Activated naive CD4-positive, alpha-beta T cell treated with anti-CD3 and anti-CD28 coated beads for 36 hours (primary cell): Measurements from ENCODE around the gene MUC5AC. TPM values are rescaled to one million over a fixed set of nuclear protein-coding genes. Genes with fewer than 3 reads are reported as not detected.
"Not testable (repeated sequence)": the region's sequence is repeated elsewhere in the genome, so short reads cannot be mapped to it uniquely, and the experiment has no call there.

Source experiments
- CTCF ChIA-PET: fragments of 350-600 bp; sonication (Branson Sonifier 250); formaldehyde crosslinking; loops from one replicate; lab custom pipeline; 2021; ENCODE audit warnings: antibody characterized with exemption; lab: Charles Lee
- DNase-seq: peaks from one replicate; pipeline ENCODE4 v3.0.0-alpha.2; 2020
- H3K27ac Mint-ChIP-seq: one replicate; pipeline ENCODE4 v1.8.0; 2021; ENCODE audit warnings: mild to moderate bottlenecking, mixed read lengths
- H3K27me3 Mint-ChIP-seq: one replicate; pipeline ENCODE4 v1.8.0; 2021; ENCODE audit warnings: low read depth, mixed read lengths
- H3K36me3 Mint-ChIP-seq: one replicate; pipeline ENCODE4 v1.8.0; 2021; ENCODE audit warnings: low read depth, mixed read lengths
- H3K4me1 Mint-ChIP-seq: one replicate; pipeline ENCODE4 v1.8.0; 2021; ENCODE audit warnings: low read depth, mixed read lengths
- H3K4me3 Mint-ChIP-seq: one replicate; pipeline ENCODE4 v1.8.0; 2021; ENCODE audit warnings: mild to moderate bottlenecking, moderate library complexity, mixed read lengths
- H3K9me3 Mint-ChIP-seq: one replicate; pipeline ENCODE4 v1.8.0; 2021; ENCODE audit warnings: mixed read lengths
- intact Hi-C: fragments of 100-400 bp; cut with micrococcal nuclease; formaldehyde crosslinking; loops from one replicate; pipeline ENCODE4 v1.15.1; 2023
- total RNA-seq, 2 experiments: library from RNA; stranded (reverse); gene quantifications; one replicate each; pipeline ENCODE4 v1.2.3, GENCODE V29; 2021

MUC5AC gene
- total RNA-seq, 2 experiments from 2014 or later = not detected

DNA sequence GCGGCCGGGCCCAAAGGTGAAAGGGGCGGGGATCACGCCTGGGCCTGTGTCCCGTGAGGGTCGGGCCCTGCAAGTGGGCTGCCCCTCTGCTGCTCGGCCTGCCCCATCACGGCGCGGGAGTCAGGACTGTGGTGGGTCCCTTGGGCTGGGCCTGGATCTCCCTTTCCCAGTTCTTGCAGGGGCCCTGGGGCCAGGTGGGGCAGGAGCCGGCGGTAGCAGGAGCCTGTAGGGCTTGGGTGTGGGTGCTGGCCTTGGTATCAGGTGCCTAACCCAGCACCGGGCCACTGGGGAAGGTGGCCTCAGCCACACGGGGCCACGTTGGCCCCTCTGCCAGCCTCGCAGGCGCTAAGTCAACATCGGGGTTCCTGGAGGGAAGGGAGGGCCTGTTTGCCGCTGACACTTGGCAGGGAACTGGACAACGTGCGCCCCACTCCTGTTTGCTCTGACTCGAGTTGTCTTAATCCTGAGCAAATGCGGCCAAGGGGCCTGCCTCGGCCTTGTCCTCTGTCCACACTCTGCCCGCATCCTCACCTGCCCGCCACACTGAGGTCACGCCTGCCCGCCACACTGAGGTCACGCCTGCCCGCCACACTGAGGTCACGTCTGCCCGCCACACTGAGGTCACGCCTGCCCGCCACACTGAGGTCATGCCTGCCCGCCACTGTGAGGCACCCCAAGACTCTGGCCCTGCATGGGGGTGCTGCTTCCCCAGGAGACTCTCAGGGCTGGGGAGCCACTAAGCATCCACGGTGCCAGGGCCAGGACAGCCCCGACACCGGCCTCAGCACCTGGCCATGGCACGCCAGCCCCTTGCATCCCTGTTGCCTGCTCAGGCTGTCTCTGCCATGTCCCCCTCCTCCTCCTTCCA, 50.9 kb downstream of the MUC5AC start:
- Mint-ChIP-seq H3K27ac (no peak overlapping the region), H3K4me1 (no peaks in the 10 kb centered on the region), H3K9me3 (peaks cover 26% of the 10 kb centered on the region), H3K4me3 (no peak overlapping the region), H3K27me3 (peaks cover 9% of the 10 kb centered on the region), H3K36me3 (peaks cover 2% of the 10 kb centered on the region)
- peak; percentile 2 for DNase-seq
- intact Hi-C loops = no loop called here
- CTCF ChIA-PET = no interaction called here

DNA sequence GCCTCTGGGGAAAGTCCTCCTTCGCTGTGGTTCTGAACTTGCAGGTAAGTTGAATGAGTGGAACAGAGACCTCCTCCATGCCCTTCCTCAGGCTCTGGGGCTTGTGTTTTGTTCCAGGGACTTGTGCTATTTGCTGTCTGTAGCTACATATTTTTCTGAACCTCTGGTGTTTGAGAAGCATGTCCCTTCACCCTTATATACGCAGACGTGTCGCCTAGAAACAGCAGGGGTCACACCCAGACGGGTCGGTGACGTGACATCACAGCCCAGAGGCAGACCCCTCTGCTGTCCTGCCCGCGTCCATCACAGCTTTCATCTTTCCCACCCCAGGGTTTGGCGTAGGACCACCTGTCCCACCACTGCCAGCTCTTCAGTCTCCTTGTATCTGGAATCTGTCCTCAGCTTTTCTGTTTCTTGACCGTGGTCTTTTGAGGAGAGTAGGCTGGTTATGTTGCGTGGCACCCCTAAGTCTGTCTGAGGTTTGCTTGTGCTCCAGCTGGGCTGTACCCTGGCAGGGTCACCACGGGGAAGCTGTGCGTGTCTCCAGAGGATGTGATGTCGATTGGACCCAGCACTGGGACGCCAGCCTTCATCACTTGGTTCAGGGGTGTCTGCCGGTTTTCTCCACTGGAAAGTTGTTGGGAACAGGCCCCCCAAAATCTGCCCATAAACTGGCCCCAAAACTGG, 51.8 kb downstream of the MUC5AC start:
- peaks cover 11% of the 10 kb centered on the region for H3K27me3 Mint-ChIP-seq
- CTCF ChIA-PET = no interaction called here
- H3K4me1 Mint-ChIP-seq = no peaks in the 10 kb centered on the region
- peaks cover 30% of the 10 kb centered on the region for H3K9me3 Mint-ChIP-seq
- peaks cover 2% of the 10 kb centered on the region for H3K36me3 Mint-ChIP-seq
- DNase-seq = no peak
- no peak overlapping the region for H3K27ac Mint-ChIP-seq
- H3K4me3 Mint-ChIP-seq = no peak overlapping the region
- intact Hi-C loops = no loop called here

DNA sequence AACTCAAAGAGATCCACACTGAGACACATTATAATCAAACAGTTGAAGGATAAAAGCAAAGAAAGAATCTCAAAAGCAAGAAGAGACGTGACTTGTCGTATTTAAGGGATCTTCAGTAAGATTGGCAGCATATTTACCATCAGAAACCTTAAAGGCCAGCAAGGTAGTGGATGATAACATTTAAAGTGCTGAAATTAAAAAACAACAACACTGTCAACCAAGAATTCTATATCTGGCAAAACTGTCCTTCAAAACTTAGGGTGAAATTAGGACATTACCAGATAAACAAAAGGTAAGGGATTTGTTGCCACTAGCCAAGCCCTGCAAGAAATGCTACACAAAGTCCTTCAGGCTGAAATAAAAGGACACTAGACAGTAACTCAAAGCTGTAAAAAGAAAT, 54.1 kb downstream of the MUC5AC start:
- no peaks in the 10 kb centered on the region for H3K4me1 Mint-ChIP-seq
- H3K36me3 Mint-ChIP-seq = peaks cover 2% of the 10 kb centered on the region
- H3K27me3 Mint-ChIP-seq = peaks cover 11% of the 10 kb centered on the region
- CTCF ChIA-PET = interaction anchor here (0.7 kb wide), 1 partner anchor 10 kb away, joined by 3 read pairs; no protein-coding TSS in a partner anchor
- intact Hi-C loops = no loop called here
- peaks cover 30% of the 10 kb centered on the region for H3K9me3 Mint-ChIP-seq
- H3K27ac Mint-ChIP-seq = no peak overlapping the region
- no peak overlapping the region for H3K4me3 Mint-ChIP-seq
- DNase-seq = no peak

DNA sequence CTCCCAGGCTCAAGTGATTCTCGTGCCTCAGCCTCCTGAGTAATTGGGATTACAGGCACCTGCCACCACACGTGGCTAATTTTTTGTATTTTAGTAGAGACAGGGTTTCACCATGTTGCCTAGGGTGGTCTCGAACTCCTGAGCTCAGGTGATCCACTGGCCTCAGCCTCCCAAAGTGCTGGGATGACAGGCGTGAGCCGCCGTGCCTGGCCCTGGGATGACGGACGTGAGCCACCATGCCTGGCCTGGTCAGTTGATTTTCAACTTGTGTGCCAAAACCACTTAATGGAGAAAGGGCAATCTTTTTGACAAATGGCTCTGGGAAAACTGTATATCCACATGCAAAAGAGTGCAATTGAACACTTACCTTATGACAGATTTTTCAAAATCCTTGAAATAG, 58.1 kb downstream of the MUC5AC start:
- H3K4me3 Mint-ChIP-seq, DNase-seq, intact Hi-C loops, H3K27ac Mint-ChIP-seq, H3K36me3 Mint-ChIP-seq, H3K4me1 Mint-ChIP-seq, CTCF ChIA-PET: not testable (repeated sequence)
- Mint-ChIP-seq H3K9me3 (peaks cover 27% of the 10 kb centered on the region), H3K27me3 (peaks cover 16% of the 10 kb centered on the region)

DNA sequence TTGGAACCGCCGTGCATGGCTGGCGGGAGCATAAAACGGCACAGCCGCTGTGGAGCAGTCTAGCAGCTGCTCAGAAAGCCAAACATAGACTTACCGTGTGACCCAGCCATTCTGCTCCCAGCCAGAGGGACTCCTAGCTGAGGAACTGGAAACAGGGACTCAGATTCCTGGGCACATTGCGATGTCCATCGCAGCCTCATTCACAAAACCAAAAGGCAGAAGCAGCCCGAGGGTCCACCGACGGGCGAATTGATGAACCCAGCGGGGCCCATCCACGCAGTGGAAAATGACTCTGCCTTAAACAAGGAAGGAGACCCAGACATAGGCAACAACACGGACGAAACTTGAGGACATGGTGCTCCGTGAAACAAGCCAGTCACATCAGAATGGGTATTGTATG, 59.4 kb downstream of the MUC5AC start:
- peaks cover 14% of the 10 kb centered on the region for H3K9me3 Mint-ChIP-seq
- no peak for DNase-seq
- H3K4me3 Mint-ChIP-seq = no peak overlapping the region
- H3K27ac Mint-ChIP-seq = no peak overlapping the region
- H3K36me3 Mint-ChIP-seq = no peaks in the 10 kb centered on the region
- H3K4me1 Mint-ChIP-seq = no peaks in the 10 kb centered on the region
- H3K27me3 Mint-ChIP-seq = peaks cover 17% of the 10 kb centered on the region
- intact Hi-C loops = no loop called here
- CTCF ChIA-PET = no interaction called here

DNA sequence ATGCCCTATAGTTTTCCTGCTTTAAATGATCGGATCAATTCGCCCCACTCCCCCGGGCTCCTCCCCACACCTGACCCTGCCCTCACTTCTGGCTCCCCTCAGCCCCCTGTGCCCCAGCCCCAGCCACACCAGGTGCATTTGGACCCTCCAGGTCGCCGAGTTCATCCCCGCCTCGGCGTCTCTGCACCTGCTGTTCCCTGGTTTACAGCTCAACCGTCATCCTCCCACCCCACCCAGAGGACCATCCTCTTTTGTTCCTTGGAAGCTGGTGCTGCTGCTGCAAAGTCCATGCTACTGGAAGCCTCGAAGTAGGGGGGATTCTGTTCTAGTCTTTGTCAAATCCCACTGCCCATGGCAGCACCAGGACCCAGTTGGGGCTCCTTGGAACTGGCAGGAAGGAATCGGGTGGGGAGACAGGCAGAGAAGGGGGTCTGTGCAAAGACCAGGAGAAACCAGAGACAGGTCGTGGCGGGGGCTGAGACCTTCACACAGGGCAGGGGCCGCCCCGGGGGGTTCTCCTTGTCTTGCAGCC, 60.6 kb downstream of the MUC5AC start:
- no peaks in the 10 kb centered on the region for H3K36me3 Mint-ChIP-seq
- H3K4me1 Mint-ChIP-seq = no peaks in the 10 kb centered on the region
- H3K27me3 Mint-ChIP-seq = peaks cover 17% of the 10 kb centered on the region
- H3K9me3 Mint-ChIP-seq = peaks cover 7% of the 10 kb centered on the region
- H3K27ac Mint-ChIP-seq = no peak overlapping the region
- DNase-seq = no peak
- CTCF ChIA-PET = no interaction called here
- intact Hi-C loops = no loop called here
- no peak overlapping the region for H3K4me3 Mint-ChIP-seq

DNA sequence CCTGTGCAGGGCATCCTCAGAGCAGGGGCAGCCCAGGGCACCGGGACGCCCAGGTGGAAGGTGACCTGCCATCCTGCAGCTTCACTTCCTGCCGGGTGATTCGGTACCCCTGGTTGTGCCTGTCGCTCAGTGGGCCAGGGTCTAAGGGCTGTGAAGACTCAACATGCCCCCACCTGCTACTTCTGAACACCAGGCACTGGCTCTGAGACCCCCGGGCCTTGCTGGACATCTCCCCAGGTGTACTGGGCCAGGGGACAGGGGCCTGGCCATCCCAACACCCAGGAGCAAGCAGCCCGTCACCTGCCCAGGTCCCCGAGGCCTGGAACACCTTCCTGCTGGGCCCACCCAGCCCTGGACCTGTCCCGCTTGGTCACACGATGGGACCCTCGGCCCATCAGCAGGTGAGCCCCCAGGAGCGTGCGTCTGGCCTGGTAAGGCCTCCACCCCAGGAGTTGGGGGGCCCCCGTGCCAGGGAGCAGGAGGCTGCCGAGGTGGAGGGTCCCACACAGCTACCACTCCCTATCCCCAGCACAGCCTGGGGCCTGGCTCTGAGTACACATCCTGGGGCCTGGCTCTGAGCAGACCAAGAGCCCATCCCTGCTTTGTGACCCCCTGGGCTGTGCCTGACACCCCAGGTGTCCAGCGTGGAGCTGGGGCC, 61.2 kb downstream of the MUC5AC start:
- peaks cover 3% of the 10 kb centered on the region for H3K9me3 Mint-ChIP-seq
- no peaks in the 10 kb centered on the region for H3K4me1 Mint-ChIP-seq
- intact Hi-C loops = no loop called here
- no peak overlapping the region for H3K27ac Mint-ChIP-seq
- peaks cover 17% of the 10 kb centered on the region for H3K27me3 Mint-ChIP-seq
- CTCF ChIA-PET = no interaction called here
- no peak for DNase-seq
- H3K36me3 Mint-ChIP-seq = no peaks in the 10 kb centered on the region
- H3K4me3 Mint-ChIP-seq = no peak overlapping the region

DNA sequence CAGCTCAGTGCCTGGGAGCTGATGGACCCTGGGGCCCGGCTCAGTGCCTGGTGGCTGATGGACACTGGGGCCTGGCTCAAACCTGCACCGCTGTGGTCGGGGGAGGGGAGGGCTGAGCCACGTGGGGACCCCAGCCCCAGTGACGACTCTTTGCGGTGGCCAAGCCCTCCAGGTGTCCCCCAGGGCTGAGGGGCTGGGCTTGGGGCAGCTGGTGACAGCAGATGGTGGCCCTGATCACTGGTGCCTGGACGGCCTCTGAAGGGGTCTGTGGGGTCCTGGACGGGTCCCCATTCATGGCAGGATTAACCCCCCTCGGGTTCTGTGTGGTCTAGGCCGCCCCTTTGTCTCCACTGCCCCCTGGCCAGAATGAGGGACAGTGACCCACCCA, 61.7 kb downstream of the MUC5AC start:
- intact Hi-C loops = no loop called here
- DNase-seq = no peak
- H3K9me3 Mint-ChIP-seq = no peaks in the 10 kb centered on the region
- no peak overlapping the region for H3K4me3 Mint-ChIP-seq
- H3K27ac Mint-ChIP-seq = no peak overlapping the region
- H3K4me1 Mint-ChIP-seq = no peaks in the 10 kb centered on the region
- CTCF ChIA-PET = no interaction called here
- H3K36me3 Mint-ChIP-seq = no peaks in the 10 kb centered on the region
- H3K27me3 Mint-ChIP-seq = peaks cover 15% of the 10 kb centered on the region

DNA sequence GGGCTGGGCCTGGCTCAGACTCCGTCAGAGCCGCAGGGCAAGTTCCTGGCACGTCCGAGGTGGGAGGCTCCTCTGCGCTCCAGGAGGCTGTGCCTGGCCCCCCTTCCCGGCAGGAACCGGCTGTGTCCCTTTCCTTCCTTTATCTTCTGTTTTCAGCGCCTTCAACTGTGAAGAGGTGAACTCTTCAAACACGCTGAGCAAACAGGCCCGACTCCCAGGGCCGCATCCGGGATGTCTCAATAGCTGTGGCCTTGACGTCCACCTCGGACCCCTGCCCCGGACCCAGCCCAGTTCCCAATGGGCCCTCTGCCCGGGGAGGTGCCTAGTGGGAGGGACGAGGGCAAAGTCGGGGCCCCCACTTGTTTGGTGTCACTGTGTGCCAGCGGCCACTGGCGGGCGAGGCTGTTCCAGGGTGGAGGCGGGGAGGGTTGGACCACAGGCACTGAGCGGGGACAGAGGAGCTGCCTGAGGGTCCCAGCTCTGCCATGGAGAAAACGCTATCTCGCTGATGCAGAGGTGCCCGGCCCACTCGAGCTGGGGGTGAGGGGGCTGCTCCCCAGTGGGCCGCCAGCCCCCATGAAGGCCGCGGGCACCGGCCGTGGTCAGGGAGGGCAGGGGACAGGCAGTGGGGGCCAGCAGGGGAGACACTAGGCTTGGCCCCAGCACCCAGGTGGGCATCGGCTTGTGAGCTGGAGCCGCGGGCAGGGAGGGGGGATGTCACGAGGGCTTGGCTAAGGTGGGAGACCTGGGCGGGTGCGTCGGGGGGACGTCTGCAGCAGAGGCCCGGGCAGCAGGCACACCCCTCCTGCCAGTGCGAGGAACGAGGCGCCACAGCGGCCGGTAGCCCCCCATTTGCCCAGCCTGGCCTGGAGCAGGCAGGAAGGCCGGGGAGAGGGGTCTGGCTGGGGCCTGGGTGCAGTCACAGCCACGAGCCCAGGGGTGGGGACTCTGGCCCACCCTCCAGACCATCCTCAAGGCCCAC, 62.4 kb downstream of the MUC5AC start:
- no peaks in the 10 kb centered on the region for H3K4me1 Mint-ChIP-seq
- H3K9me3 Mint-ChIP-seq = no peaks in the 10 kb centered on the region
- intact Hi-C loops = no loop called here

DNA sequence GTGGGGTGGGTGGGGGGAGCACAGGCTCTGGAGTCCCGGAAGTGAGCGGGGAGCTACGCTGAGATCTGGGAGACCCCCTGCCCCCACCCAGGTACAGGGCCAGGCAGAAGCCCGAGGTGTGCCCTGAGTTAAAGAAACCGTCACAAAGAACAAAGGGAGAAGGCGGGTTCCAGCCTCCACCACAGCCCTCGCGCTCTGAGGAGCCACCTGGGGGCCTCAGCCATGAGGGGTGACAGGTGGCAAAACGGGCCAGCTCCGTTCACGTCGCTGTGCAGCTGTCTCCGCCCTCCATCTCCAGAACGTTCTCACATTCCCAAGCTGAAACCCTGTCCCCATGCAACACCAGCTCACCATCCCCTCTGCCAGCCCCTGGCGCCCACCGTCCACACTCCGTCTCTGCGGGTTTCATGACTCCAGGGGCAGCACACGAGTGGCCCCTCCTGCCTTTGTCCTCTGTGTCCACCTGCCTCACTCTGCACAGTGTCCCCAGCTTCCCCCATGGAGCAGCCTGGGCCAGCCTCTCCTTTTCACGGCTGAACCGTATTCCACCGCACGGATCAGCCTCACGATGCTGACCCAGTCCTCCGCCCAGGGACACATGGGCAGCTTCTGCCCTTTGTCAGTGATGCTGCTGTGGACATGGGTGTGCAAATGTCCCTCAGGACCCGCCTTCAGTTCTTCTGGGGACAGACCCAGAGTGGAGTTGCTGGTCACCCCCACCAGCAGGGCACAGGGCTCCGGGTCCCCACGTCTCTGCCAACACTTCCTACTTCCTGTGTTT, 63.4 kb downstream of the MUC5AC start:
- Mint-ChIP-seq H3K27ac (no peak overlapping the region), H3K4me3 (no peak overlapping the region), H3K27me3 (peaks cover 15% of the 10 kb centered on the region), H3K4me1 (no peaks in the 10 kb centered on the region), H3K9me3 (no peaks in the 10 kb centered on the region), H3K36me3 (no peaks in the 10 kb centered on the region)
- intact Hi-C loops = no loop called here
- CTCF ChIA-PET = no interaction called here
- DNase-seq = no peak

More for the DNA sequence above, 62.4 kb downstream of the MUC5AC start:
- CTCF ChIA-PET = no interaction called here
- peaks cover 15% of the 10 kb centered on the region for H3K27me3 Mint-ChIP-seq
- DNase-seq = no peak
- no peaks in the 10 kb centered on the region for H3K36me3 Mint-ChIP-seq
- H3K4me3 Mint-ChIP-seq = no peak overlapping the region
- no peak overlapping the region for H3K27ac Mint-ChIP-seq

DNA sequence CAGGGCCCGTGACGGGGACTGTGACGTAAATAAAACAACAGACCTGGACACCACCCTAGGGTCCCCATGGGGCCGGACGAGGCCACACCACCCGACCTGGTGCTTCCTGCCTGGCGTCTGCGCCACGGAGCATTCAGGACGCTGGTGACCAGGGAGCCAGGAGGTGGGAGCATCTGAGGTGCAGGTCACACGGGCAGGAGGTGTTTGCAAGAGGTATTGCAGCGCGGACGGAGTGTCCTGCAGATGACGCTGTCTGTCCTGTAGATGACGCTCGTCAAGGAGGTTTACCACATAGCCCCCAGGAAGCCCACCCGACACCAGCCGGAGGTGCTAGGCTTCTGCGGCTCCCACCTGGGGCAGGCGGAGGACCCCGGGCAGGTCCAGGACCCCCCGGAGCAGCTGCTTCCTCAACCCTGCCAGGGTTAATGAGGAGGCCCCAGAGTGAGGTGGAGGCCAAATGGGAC, 64.1 kb downstream of the MUC5AC start:
- H3K9me3 Mint-ChIP-seq = no peaks in the 10 kb centered on the region
- CTCF ChIA-PET = no interaction called here
- no peak for DNase-seq
- intact Hi-C loops = no loop called here
- H3K4me3 Mint-ChIP-seq = no peak overlapping the region
- peaks cover 15% of the 10 kb centered on the region for H3K27me3 Mint-ChIP-seq
- H3K4me1 Mint-ChIP-seq = no peaks in the 10 kb centered on the region
- no peak overlapping the region for H3K27ac Mint-ChIP-seq
- H3K36me3 Mint-ChIP-seq = no peaks in the 10 kb centered on the region
